ENCODE results near the gene RPL28.
A peak's percentile ranks its signal among the peaks of the same experiment; 100 is the strongest.

The RPL28 gene

GRCh38 chr19:55362990-55363716 is 22.6 kb upstream of the RPL28 start, which contains the start of gene GARIN5B:
Gene GARIN5B, minus strand, starts transcription at chr19:55363260. Its CDS starts 194 bp downstream, at chr19:55363066.
- no peak for TF ChIP-seq CTCF (IDR thresholded peaks at IDR 0.05; ENCODE audit: low read depth, low read length)

GRCh38 chr19:55365245-55365644 is 20.5 kb upstream of the RPL28 start:
- no peak overlapping the region for H3K4me3 ChIP-seq (ENCODE audit: low read depth, low read length)
- TF ChIP-seq CTCF (IDR thresholded peaks at IDR 0.05; ENCODE audit: low read depth, low read length): no peak

More at GRCh38 chr19:55362990-55363716, 22.6 kb upstream of the RPL28 start, which contains the start of gene GARIN5B:
- H3K4me3 ChIP-seq (ENCODE audit: low read depth, low read length): no peak within 1 kb of the TSS

- no peak overlapping the region for H3K4me3 ChIP-seq (ENCODE audit: low read depth, low read length)
- TF ChIP-seq CTCF (IDR thresholded peaks at IDR 0.05; ENCODE audit: low read depth, low read length): no peak
Observed at GRCh38 chr19:55365964-55366363, 19.8 kb upstream of the RPL28 start.

GRCh38 chr19:55366790-55367189 is 18.9 kb upstream of the RPL28 start:
- no peak overlapping the region for H3K4me3 ChIP-seq (ENCODE audit: low read depth, low read length)
- TF ChIP-seq CTCF (IDR thresholded peaks at IDR 0.05; ENCODE audit: low read depth, low read length): no peak

GRCh38 chr19:55368106-55368505 is 17.6 kb upstream of the RPL28 start:
- TF ChIP-seq CTCF (IDR thresholded peaks at IDR 0.05; ENCODE audit: low read depth, low read length): no peak

GRCh38 chr19:55368701-55369563 is 16.8 kb upstream of the RPL28 start:
- peak overlapping the region; percentile 86 for H3K4me3 ChIP-seq (ENCODE audit: low read depth, low read length)
- TF ChIP-seq CTCF (IDR thresholded peaks at IDR 0.05; ENCODE audit: low read depth, low read length): no peak

More at GRCh38 chr19:55368106-55368505, 17.6 kb upstream of the RPL28 start:
- peak overlapping the region; percentile 86; the same call in 1 of the 2 replicates for H3K4me3 ChIP-seq (ENCODE audit: low read depth, low read length)

Data from WI38 (cell line).